Lung (tissue), 12 donors: Measurements from ENCODE around the gene DHRSX. TPM values are rescaled to one million over a fixed set of nuclear protein-coding genes. Genes with fewer than 3 reads are reported as not detected.

ENCODE experiments used
- ATAC-seq: fragments of 200-7000 bp; cut with Tn5 transposase; one replicate; pipeline ENCODE4 v1.9.1; 2020; ENCODE audit warnings: moderate number of reproducible peaks; ENCODE audit not compliant: insufficient read depth, low FRiP score
- DNase-seq, 3 donors: peaks; one replicate each; pipeline ENCODE4 v3.0.0-alpha.2; 2013 to 2017
- H3K27ac ChIP-seq, 2 donors: one replicate each; pipeline ENCODE4 v1.5.1; 2013; ENCODE audit warnings: mild to moderate bottlenecking in 2 of 2, moderate library complexity in 2 of 2, control low read depth in 1 of 2, inconsistent platforms in 1 of 2, low read depth in 1 of 2, low read length in 1 of 2
- H3K27me3 ChIP-seq, 3 donors: one replicate each; pipeline ENCODE4 v1.5.1; 2013; ENCODE audit warnings: low read length in 2 of 3; ENCODE audit not compliant: control insufficient read depth in 3 of 3, insufficient read depth in 3 of 3
- H3K36me3 ChIP-seq, 4 donors: one replicate each; pipeline ENCODE4 v1.5.1; 2013; ENCODE audit warnings: low read length in 4 of 4, mild to moderate bottlenecking in 1 of 4, moderate library complexity in 1 of 4; ENCODE audit not compliant: control insufficient read depth in 4 of 4, insufficient read depth in 4 of 4
- H3K4me1 ChIP-seq, 5 donors: one replicate each; pipeline ENCODE4 v1.5.1; 2013; ENCODE audit warnings: low read length in 5 of 5, mild to moderate bottlenecking in 2 of 5, moderate library complexity in 1 of 5; ENCODE audit not compliant: control insufficient read depth in 5 of 5, insufficient read depth in 5 of 5
- H3K4me3 ChIP-seq: one replicate; pipeline ENCODE4 v1.5.1; 2013; ENCODE audit warnings: mild to moderate bottlenecking, control low read depth, moderate library complexity
- H3K9ac ChIP-seq, 2 donors: one replicate each; pipeline ENCODE4 v1.5.1; 2013; ENCODE audit warnings: low read length in 2 of 2, control low read depth in 1 of 2; ENCODE audit not compliant: insufficient read depth in 1 of 2
- H3K9me3 ChIP-seq, 4 donors: one replicate each; pipeline ENCODE4 v1.5.1; 2013; ENCODE audit warnings: low read length in 3 of 4, mild to moderate bottlenecking in 1 of 4, moderate library complexity in 1 of 4; ENCODE audit not compliant: control insufficient read depth in 4 of 4, insufficient read depth in 3 of 4
- WGBS, 2 donors: extraction: QIAGEN DNeasy Blood & Tissue Kit; methylation state at CpG; one replicate each; pipeline ENCODE4 v1.1.7; 2013; 5-methylcytosine and 5-hydroxymethylcytosine counted together
- polyA plus RNA-seq, 2 donors: library from polyadenylated mRNA; stranded (reverse); fragments of 200-250 nt; gene quantifications; one replicate each; pipeline ENCODE4 v1.2.1, GENCODE V29; 2013
- total RNA-seq, 2 donors: library from RNA; depleted of rRNA in 1 of 2; stranded (reverse); fragments of >200 nt in 1 of 2; gene quantifications; one replicate each; pipeline ENCODE4 v1.2.1, GENCODE V29; 2014 to 2021
- TF ChIP-seq, protein P1 (sequence below): IDR thresholded peaks from 2 replicates; pipeline ENCODE4 v1.5.1; 2012; ENCODE audit warnings: mild to moderate bottlenecking; ENCODE audit errors: control extremely low read depth, extremely low read depth
- donor health status: control.
- donor health status: control.
- donor health status: Bipolar disorder and iron deficiency.
- donor health status: healthy.
- donor health status: DM: yes; HTN: yes; CAD: no.

Gene DHRSX
- total and polyA plus RNA-seq, 4 donors = 7.0 to 26.3 (median 18.9) TPM

DNA sequence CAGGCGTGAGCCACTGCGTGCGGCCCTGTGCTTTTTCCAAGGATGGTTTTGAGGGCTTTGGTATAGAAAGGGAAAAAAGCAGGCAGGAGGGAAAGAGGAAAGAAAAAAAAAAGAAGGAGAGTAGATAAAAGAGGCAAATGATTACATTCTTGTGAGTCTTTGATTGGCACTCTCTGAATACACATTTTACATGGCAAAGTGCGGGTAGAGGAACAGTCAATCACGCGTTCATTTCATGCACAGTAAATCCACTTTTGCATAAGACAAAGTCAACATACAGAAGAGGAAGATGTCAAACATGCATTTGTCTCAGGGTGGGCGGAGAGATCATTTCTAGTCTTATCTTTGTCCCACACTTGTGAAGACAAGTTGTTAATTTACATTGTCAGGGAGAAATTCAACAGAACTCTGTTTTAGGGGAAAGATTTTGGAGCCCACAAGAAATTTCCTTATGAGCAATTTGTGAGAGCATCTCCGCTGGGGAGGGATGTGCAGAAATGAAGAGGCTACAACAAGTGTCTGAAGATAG is 183.2 kb downstream of the DHRSX start:
- Histone ChIP-seq H3K4me3 (no peak overlapping the region), H3K9me3 (peaks cover 0 to 5% (median 0%) of the 10 kb centered on the region in 4 donors), H3K9ac (no peak overlapping the region), H3K27me3 (no peaks in the 10 kb centered on the region), H3K36me3 (no peaks in the 10 kb centered on the region), H3K27ac (no peak overlapping the region), H3K4me1 (peaks cover 2 to 9% (median 6%) of the 10 kb centered on the region in 5 donors)
- no peak for DNase-seq
- 86 to 87% methylated on average over 8 of the region's 8 CpGs for WGBS, 2 donors
- TF ChIP-seq, protein P1, sequence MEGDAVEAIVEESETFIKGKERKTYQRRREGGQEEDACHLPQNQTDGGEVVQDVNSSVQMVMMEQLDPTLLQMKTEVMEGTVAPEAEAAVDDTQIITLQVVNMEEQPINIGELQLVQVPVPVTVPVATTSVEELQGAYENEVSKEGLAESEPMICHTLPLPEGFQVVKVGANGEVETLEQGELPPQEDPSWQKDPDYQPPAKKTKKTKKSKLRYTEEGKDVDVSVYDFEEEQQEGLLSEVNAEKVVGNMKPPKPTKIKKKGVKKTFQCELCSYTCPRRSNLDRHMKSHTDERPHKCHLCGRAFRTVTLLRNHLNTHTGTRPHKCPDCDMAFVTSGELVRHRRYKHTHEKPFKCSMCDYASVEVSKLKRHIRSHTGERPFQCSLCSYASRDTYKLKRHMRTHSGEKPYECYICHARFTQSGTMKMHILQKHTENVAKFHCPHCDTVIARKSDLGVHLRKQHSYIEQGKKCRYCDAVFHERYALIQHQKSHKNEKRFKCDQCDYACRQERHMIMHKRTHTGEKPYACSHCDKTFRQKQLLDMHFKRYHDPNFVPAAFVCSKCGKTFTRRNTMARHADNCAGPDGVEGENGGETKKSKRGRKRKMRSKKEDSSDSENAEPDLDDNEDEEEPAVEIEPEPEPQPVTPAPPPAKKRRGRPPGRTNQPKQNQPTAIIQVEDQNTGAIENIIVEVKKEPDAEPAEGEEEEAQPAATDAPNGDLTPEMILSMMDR = no peak
- ATAC-seq = no peak

GRCh38 chrX:2316534-2316933 is 184.2 kb downstream of the DHRSX start:
- TF ChIP-seq, protein P1 = no peak

DNA sequence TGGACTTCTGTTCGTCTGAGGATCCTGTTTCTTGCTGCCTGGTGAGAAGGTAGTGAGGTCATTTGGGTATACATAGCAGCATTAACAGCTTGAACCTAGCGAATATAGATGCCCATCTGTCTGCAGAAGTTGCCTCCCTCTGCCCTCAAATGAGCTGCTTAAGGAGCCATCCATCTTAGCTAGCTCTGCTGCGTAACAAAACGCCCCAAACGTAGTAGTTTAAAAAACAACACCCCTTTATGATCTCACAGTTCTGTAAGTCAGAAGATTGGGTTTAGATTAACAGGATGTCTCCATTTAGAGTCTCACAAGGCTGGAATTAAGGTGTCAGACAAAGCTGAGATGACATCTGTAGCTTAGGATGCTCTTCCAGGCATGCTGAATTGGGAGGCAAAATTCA is 185.3 kb downstream of the DHRSX start:
- peaks cover 0 to 5% (median 0%) of the 10 kb centered on the region in 4 donors for H3K9me3 ChIP-seq
- peaks cover 0 to 1% (median 0%) of the 10 kb centered on the region in 5 donors for H3K4me1 ChIP-seq
- TF ChIP-seq, protein P1 = no peak
- H3K4me3 ChIP-seq = no peak overlapping the region
- DNase-seq (no peak), ATAC-seq (no peak)
- no peak overlapping the region for H3K27ac ChIP-seq
- H3K9ac ChIP-seq = no peak overlapping the region
- WGBS, 2 donors = 93 to 96% methylated on average over 5 of the region's 5 CpGs
- peaks cover 0 to 2% (median 0%) of the 10 kb centered on the region in 4 donors for H3K36me3 ChIP-seq
- no peaks in the 10 kb centered on the region for H3K27me3 ChIP-seq

More at GRCh38 chrX:2316534-2316933, 184.2 kb downstream of the DHRSX start:
- no peak for DNase-seq
- no peak for ATAC-seq
- H3K36me3 ChIP-seq = no peaks in the 10 kb centered on the region
- peaks cover 0 to 9% (median 4%) of the 10 kb centered on the region in 5 donors for H3K4me1 ChIP-seq
- no peak overlapping the region for H3K4me3 ChIP-seq
- H3K9ac ChIP-seq = no peak overlapping the region
- WGBS, 2 donors = 79 to 89% methylated on average over 4 of the region's 4 CpGs
- no peaks in the 10 kb centered on the region for H3K27me3 ChIP-seq
- H3K9me3 ChIP-seq = peaks cover 0 to 5% (median 0%) of the 10 kb centered on the region in 4 donors
- H3K27ac ChIP-seq = no peak overlapping the region

GRCh38 chrX:2314831-2315365 is 185.9 kb downstream of the DHRSX start:
- ATAC-seq (no peak), DNase-seq (no peak)
- H3K4me1 ChIP-seq = no peaks in the 10 kb centered on the region
- 85 to 93% methylated on average over 13 to 14 of the region's 14 CpGs for WGBS, 2 donors
- H3K9me3 ChIP-seq = peaks cover 0 to 5% (median 0%) of the 10 kb centered on the region in 4 donors
- no peak overlapping the region for H3K9ac ChIP-seq
- no peak overlapping the region for H3K27ac ChIP-seq
- TF ChIP-seq, protein P1 = no peak
- H3K36me3 ChIP-seq = peaks cover 0 to 3% (median 0%) of the 10 kb centered on the region in 4 donors
- no peak overlapping the region for H3K4me3 ChIP-seq
- H3K27me3 ChIP-seq = no peaks in the 10 kb centered on the region
